ENCODE measurements around the gene ENAM. TPM values are rescaled to one million over a fixed set of nuclear protein-coding genes. Genes with fewer than 3 reads are reported as not detected.

ENAM gene
- polyA plus RNA-seq, 2 of the 4 experiments (the other 2 are of a cell fraction), result 0.01 to 0.16 TPM

- POLR2A ChIA-PET, result no interaction called here
- peaks cover 9% of the 10 kb centered on the region; the same call in 2 of the 3 replicates for H3K4me1 ChIP-seq
- peak overlapping the region; percentile 27 for H3K4me2 ChIP-seq
- no peak; a peak in 1 of 6 replicates for ATAC-seq
- 12% methylated on average over 1 of the region's 1 CpG for WGBS (ENCODE audit: missing lambda C conversion rate)
- H3K27ac ChIP-seq, result no peak overlapping the region
- no peaks in the 10 kb centered on the region for H3K9me3 ChIP-seq
- FAIRE-seq, result no peak
- H3K4me3 ChIP-seq, result no peak overlapping the region
- CTCF ChIA-PET, result no interaction called here
- DNase-seq (ENCODE audit: low read depth in 1 of 2, low spot score in 1 of 2), result peak in 1 of 2 experiments; percentile 25
- TF ChIP-seq RNF2 (IDR thresholded peaks at IDR 0.05; ENCODE audit: borderline replicate concordance, low read depth) (no peak), EHF (CRISPR knock-in tag; IDR thresholded peaks at IDR 0.05) (no peak), RCOR1 (IDR thresholded peaks at IDR 0.05; ENCODE audit: low read depth, low read length) (no peak), FOXS1 (CRISPR knock-in tag; IDR thresholded peaks at IDR 0.05) (no peak), RARB (CRISPR knock-in tag; IDR thresholded peaks at IDR 0.05) (no peak), TP53 (CRISPR knock-in tag; IDR thresholded peaks at IDR 0.05) (no peak), POLR2A (IDR thresholded peaks at IDR 0.05; ENCODE audit: low read length) (no peak), SMC3 (IDR thresholded peaks at IDR 0.05) (no peak), NPAS2 (CRISPR knock-in tag; IDR thresholded peaks at IDR 0.05; ENCODE audit: borderline replicate concordance) (no peak), TFCP2L1 (CRISPR knock-in tag; IDR thresholded peaks at IDR 0.05) (no peak), KDM1A (IDR thresholded peaks at IDR 0.05; ENCODE audit: low read depth) (no peak), RAD21 (conservative IDR thresholded peaks at IDR 0.05 in 1 of 2, IDR thresholded peaks at IDR 0.05 in 1 of 2) (no peak), CBX8 (IDR thresholded peaks at IDR 0.05) (no peak), NFE2L2 (conservative IDR thresholded peaks at IDR 0.05; ENCODE audit: low read length) (no peak), POLR2AphosphoS2 (conservative IDR thresholded peaks at IDR 0.05; ENCODE audit: low read length) (no peak), MAZ (IDR thresholded peaks at IDR 0.05; ENCODE audit: borderline replicate concordance, low read depth, low read length) (no peak), ATOH8 (CRISPR knock-in tag; IDR thresholded peaks at IDR 0.05; ENCODE audit: low read depth) (no peak), ZFP36 (IDR thresholded peaks at IDR 0.05; ENCODE audit: borderline replicate concordance, partially characterized antibody) (no peak)
These were observed 4.2 kb upstream of the ENAM start for GRCh38 chr4:70624226-70624793.

- TF ChIP-seq EP300 (IDR thresholded peaks at IDR 0.05) (no peak), MAFK (IDR thresholded peaks at IDR 0.05; ENCODE audit: partially characterized antibody) (peak; percentile 53), ATOH8 (CRISPR knock-in tag; IDR thresholded peaks at IDR 0.05; ENCODE audit: low read depth) (no peak)
- ATAC-seq, result no peak
- WGBS (ENCODE audit: missing lambda C conversion rate), result 71% methylated on average over 1 of the region's 1 CpG
- H3K4me3 ChIP-seq, result no peak overlapping the region
- ChIA-PET CTCF (no interaction called here), POLR2A (no interaction called here)
- no peak overlapping the region for H3K4me2 ChIP-seq
- H3K4me1 ChIP-seq, result peaks cover 13% of the 10 kb centered on the region
- H3K9me3 ChIP-seq, result no peaks in the 10 kb centered on the region
- H3K27ac ChIP-seq, result peak overlapping the region in 1 of 2 experiments; percentile 26; a peak in 1 of 6 replicates
- DNase-seq (ENCODE audit: low read depth in 1 of 2, low spot score in 1 of 2), result no peak
- FAIRE-seq, result no peak
These were observed 924 bp upstream of the ENAM start for GRCh38 chr4:70627620-70628019.

GRCh38 chr4:70629469-70630090 is 1.0 kb downstream of the ENAM start:
- FAIRE-seq, result no peak
- WGBS (ENCODE audit: missing lambda C conversion rate), result 81% methylated on average over 1 of the region's 1 CpG
- no peak overlapping the region for H3K4me2 ChIP-seq
- no peaks in the 10 kb centered on the region for H3K9me3 ChIP-seq
- ChIA-PET CTCF (no interaction called here), POLR2A (no interaction called here)
- H3K27ac ChIP-seq, result no peak overlapping the region
- no peak overlapping the region for H3K4me3 ChIP-seq
- H3K4me1 ChIP-seq, result peaks cover 9% of the 10 kb centered on the region
- no peak for DNase-seq (ENCODE audit: low read depth in 1 of 2, low spot score in 1 of 2)
- no peak for TF ChIP-seq CHD4 (IDR thresholded peaks at IDR 0.05; ENCODE audit: borderline replicate concordance)
- no peak for TF ChIP-seq CEBPB (IDR thresholded peaks at IDR 0.05)
- TF ChIP-seq JUN (IDR thresholded peaks at IDR 0.05), result no peak
- TF ChIP-seq HOXB5 (CRISPR knock-in tag; IDR thresholded peaks at IDR 0.05), result no peak
- no peak for TF ChIP-seq EHMT2 (IDR thresholded peaks at IDR 0.05; ENCODE audit: low read depth)
- no peak for TF ChIP-seq ZC3H11A (IDR thresholded peaks at IDR 0.05)
- no peak for TF ChIP-seq POLR2AphosphoS2 (conservative IDR thresholded peaks at IDR 0.05; ENCODE audit: low read length)
- no peak for TF ChIP-seq FOSB (CRISPR knock-in tag; IDR thresholded peaks at IDR 0.05)
- no peak for ATAC-seq
